Measurements from ENCODE around the gene CORO1C. TPM values are rescaled to one million over a fixed set of nuclear protein-coding genes. Genes with fewer than 3 reads are reported as not detected.

Gene CORO1C
- total and polyA plus RNA-seq, 9 of the 15 experiments (the other 6 are each of a cell fraction or from before 2014, with no cell fraction given): 55.2 to 280 (median 150) TPM

- TF ChIP-seq, protein P1, sequence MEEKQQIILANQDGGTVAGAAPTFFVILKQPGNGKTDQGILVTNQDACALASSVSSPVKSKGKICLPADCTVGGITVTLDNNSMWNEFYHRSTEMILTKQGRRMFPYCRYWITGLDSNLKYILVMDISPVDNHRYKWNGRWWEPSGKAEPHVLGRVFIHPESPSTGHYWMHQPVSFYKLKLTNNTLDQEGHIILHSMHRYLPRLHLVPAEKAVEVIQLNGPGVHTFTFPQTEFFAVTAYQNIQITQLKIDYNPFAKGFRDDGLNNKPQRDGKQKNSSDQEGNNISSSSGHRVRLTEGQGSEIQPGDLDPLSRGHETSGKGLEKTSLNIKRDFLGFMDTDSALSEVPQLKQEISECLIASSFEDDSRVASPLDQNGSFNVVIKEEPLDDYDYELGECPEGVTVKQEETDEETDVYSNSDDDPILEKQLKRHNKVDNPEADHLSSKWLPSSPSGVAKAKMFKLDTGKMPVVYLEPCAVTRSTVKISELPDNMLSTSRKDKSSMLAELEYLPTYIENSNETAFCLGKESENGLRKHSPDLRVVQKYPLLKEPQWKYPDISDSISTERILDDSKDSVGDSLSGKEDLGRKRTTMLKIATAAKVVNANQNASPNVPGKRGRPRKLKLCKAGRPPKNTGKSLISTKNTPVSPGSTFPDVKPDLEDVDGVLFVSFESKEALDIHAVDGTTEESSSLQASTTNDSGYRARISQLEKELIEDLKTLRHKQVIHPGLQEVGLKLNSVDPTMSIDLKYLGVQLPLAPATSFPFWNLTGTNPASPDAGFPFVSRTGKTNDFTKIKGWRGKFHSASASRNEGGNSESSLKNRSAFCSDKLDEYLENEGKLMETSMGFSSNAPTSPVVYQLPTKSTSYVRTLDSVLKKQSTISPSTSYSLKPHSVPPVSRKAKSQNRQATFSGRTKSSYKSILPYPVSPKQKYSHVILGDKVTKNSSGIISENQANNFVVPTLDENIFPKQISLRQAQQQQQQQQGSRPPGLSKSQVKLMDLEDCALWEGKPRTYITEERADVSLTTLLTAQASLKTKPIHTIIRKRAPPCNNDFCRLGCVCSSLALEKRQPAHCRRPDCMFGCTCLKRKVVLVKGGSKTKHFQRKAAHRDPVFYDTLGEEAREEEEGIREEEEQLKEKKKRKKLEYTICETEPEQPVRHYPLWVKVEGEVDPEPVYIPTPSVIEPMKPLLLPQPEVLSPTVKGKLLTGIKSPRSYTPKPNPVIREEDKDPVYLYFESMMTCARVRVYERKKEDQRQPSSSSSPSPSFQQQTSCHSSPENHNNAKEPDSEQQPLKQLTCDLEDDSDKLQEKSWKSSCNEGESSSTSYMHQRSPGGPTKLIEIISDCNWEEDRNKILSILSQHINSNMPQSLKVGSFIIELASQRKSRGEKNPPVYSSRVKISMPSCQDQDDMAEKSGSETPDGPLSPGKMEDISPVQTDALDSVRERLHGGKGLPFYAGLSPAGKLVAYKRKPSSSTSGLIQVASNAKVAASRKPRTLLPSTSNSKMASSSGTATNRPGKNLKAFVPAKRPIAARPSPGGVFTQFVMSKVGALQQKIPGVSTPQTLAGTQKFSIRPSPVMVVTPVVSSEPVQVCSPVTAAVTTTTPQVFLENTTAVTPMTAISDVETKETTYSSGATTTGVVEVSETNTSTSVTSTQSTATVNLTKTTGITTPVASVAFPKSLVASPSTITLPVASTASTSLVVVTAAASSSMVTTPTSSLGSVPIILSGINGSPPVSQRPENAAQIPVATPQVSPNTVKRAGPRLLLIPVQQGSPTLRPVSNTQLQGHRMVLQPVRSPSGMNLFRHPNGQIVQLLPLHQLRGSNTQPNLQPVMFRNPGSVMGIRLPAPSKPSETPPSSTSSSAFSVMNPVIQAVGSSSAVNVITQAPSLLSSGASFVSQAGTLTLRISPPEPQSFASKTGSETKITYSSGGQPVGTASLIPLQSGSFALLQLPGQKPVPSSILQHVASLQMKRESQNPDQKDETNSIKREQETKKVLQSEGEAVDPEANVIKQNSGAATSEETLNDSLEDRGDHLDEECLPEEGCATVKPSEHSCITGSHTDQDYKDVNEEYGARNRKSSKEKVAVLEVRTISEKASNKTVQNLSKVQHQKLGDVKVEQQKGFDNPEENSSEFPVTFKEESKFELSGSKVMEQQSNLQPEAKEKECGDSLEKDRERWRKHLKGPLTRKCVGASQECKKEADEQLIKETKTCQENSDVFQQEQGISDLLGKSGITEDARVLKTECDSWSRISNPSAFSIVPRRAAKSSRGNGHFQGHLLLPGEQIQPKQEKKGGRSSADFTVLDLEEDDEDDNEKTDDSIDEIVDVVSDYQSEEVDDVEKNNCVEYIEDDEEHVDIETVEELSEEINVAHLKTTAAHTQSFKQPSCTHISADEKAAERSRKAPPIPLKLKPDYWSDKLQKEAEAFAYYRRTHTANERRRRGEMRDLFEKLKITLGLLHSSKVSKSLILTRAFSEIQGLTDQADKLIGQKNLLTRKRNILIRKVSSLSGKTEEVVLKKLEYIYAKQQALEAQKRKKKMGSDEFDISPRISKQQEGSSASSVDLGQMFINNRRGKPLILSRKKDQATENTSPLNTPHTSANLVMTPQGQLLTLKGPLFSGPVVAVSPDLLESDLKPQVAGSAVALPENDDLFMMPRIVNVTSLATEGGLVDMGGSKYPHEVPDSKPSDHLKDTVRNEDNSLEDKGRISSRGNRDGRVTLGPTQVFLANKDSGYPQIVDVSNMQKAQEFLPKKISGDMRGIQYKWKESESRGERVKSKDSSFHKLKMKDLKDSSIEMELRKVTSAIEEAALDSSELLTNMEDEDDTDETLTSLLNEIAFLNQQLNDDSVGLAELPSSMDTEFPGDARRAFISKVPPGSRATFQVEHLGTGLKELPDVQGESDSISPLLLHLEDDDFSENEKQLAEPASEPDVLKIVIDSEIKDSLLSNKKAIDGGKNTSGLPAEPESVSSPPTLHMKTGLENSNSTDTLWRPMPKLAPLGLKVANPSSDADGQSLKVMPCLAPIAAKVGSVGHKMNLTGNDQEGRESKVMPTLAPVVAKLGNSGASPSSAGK (IDR thresholded peaks at IDR 0.05): 0 out of 2 replicates have a peak, but pooled peaks have one; percentile 13
- TF ChIP-seq, protein P2, sequence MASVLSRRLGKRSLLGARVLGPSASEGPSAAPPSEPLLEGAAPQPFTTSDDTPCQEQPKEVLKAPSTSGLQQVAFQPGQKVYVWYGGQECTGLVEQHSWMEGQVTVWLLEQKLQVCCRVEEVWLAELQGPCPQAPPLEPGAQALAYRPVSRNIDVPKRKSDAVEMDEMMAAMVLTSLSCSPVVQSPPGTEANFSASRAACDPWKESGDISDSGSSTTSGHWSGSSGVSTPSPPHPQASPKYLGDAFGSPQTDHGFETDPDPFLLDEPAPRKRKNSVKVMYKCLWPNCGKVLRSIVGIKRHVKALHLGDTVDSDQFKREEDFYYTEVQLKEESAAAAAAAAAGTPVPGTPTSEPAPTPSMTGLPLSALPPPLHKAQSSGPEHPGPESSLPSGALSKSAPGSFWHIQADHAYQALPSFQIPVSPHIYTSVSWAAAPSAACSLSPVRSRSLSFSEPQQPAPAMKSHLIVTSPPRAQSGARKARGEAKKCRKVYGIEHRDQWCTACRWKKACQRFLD (CRISPR knock-in tag; IDR thresholded peaks at IDR 0.05): peak; percentile 86; the same call in 1 of the 2 replicates
- TF ChIP-seq PURB (CRISPR knock-in tag; IDR thresholded peaks at IDR 0.05; ENCODE audit: low read depth): no peak
- TF ChIP-seq HDGF (IDR thresholded peaks at IDR 0.05): 0 out of 2 replicates have a peak, but pooled peaks have one; percentile 21
- no peak for TF ChIP-seq ZNF12 (CRISPR knock-in tag; IDR thresholded peaks at IDR 0.05)
- TF ChIP-seq, protein P3, sequence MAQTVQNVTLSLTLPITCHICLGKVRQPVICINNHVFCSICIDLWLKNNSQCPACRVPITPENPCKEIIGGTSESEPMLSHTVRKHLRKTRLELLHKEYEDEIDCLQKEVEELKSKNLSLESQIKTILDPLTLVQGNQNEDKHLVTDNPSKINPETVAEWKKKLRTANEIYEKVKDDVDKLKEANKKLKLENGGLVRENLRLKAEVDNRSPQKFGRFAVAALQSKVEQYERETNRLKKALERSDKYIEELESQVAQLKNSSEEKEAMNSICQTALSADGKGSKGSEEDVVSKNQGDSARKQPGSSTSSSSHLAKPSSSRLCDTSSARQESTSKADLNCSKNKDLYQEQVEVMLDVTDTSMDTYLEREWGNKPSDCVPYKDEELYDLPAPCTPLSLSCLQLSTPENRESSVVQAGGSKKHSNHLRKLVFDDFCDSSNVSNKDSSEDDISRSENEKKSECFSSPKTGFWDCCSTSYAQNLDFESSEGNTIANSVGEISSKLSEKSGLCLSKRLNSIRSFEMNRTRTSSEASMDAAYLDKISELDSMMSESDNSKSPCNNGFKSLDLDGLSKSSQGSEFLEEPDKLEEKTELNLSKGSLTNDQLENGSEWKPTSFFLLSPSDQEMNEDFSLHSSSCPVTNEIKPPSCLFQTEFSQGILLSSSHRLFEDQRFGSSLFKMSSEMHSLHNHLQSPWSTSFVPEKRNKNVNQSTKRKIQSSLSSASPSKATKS (CRISPR knock-in tag; IDR thresholded peaks at IDR 0.05): no peak
- TF ChIP-seq SMAD1 (IDR thresholded peaks at IDR 0.05; ENCODE audit: low read depth, low read length, partially characterized antibody): peak; percentile 52
- TF ChIP-seq FOSL1 (tag; conservative IDR thresholded peaks at IDR 0.05): peak; percentile 74
- no peak for TF ChIP-seq DLX4 (CRISPR knock-in tag; IDR thresholded peaks at IDR 0.05)
- TF ChIP-seq NRF1 (conservative IDR thresholded peaks at IDR 0.05 in 1 of 2, IDR thresholded peaks at IDR 0.05 in 1 of 2): peak; percentile 22 to 45; a peak in 1 of 4 replicates
- TF ChIP-seq CBFA2T3 (IDR thresholded peaks at IDR 0.05): peak; percentile 97
Observed at GRCh38 chr12:108689314-108690190, 41.8 kb downstream of the CORO1C start (continued).
